Measurements from ENCODE around the gene MTHFD1L.
A peak's percentile ranks its signal among the peaks of the same experiment; 100 is the strongest.
"Not testable (repeated sequence)": the region's sequence is repeated elsewhere in the genome, so short reads cannot be mapped to it uniquely, and the experiment has no call there.

Gene MTHFD1L

GRCh38 chr6:151075527-151075926 lies 210.0 kb downstream of the MTHFD1L start:
- DNase-seq = no peak

GRCh38 chr6:151075930-151076555 lies 210.5 kb downstream of the MTHFD1L start:
- no peak for DNase-seq

DNA sequence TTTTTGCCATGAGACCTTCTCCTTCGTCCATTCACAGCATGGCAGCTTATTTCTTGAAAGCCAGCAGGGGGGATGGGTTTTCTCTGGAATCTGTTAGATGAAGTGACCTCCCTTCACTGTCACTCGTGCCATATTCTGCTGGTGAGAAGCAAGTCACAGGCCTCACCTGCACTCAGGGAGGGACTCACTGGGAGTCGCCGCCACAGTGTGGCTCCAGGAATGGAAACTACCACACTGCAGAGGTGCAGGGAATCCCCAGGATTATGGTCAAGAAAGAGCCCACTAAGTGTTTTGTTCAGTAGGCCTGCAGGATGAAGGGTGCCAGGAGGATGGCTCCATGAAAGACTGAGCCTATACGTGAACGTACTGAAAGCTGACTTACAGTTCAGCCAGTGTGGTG lies 213.2 kb downstream of the MTHFD1L start:
- DNase-seq = no peak

DNA sequence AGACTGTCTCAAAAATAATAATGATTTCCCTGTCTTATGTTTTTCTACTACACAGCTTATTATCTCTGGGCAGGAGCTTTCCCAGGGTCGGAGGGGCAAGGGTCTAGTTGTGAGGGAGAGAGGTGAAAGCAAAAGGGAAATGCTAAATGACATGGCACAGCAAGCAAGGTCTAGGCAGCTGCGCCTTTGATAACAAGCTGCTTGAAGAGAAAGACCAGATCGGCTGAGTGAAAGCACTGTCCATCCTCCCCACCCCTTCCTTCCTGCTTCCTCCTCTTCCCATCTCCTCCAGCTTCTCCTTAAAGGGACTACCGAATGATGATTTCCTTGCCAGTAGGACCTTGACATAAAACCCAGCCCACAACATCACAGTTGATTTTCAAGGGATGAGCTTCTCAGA lies 216.2 kb downstream of the MTHFD1L start:
- no peak for DNase-seq

DNA sequence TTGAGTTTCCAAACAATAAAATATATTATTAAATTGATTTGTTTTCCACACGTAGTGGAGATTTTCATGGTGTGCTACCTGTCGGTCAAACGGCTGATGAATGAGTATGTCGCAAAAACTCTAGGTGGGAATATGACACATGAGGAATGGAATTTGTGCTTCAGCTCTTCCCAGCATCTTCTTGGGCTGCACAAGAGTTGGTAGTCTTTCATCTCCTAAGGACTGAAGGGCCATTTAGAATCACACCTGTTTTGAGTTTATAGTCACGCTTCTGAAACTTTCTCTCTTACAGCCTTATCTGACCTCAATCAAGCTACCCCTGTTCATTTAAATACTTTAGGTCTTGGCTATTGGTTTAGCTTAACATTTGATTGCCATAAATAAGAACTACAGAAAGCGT lies 216.6 kb downstream of the MTHFD1L start:
- DNase-seq = no peak

- DNase-seq = no peak
Observed at GRCh38 chr6:151084275-151084674, 218.8 kb downstream of the MTHFD1L start.

DNA sequence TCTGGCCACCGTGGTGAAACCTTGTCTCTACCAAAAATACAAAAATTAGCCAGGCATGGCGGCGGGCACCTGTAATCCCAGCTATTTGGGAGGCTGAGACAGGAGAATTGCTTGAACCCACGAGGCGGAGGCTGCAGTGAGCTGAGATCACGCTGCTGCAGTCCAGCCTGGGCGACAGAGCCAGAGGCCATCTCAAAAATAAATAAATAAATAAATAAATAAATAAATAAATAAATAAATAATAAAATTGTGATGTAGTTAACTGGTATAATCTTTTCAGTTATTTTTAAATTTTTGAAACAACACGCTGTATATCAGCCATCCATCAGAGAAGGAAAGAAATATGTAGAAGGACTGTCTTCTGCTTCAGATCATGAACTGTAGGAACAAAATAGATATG lies 221.6 kb downstream of the MTHFD1L start:
- not testable (repeated sequence) for DNase-seq

DNA sequence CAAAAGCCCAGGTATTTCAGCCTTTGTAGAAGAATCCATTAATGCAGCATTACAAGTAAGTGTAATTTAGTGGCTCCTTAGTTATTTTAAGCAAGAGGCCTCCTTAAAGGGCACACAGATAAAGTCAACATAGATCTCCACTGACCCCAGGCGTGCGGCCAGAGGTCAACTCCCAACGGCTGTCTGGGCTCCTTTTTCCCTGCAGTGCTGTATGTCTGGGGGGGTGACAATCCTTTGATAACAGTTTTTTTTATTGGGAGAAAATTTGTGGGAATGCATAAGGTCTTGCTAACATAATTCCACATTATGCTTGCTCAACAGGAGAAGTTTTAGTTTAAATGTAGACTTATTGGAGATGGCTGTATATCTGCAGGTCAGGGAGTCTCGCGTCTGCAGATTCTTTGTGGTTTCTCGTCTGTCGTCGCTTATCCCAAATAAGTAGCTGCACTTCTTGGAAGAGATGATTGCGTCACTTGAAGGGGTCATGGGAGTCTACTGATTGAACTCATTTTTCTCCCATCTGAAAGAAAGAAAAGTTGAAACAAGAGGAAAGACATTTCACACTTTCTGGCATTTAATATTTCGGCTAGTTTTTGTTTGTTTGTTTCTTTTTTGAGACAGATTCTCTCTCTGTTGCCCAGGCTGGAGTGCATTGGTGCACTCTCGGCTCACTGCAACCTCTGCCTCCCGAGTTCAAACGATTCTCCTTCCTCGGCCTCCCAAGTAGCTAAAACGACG lies 222.5 kb downstream of the MTHFD1L start:
- no peak for DNase-seq

DNA sequence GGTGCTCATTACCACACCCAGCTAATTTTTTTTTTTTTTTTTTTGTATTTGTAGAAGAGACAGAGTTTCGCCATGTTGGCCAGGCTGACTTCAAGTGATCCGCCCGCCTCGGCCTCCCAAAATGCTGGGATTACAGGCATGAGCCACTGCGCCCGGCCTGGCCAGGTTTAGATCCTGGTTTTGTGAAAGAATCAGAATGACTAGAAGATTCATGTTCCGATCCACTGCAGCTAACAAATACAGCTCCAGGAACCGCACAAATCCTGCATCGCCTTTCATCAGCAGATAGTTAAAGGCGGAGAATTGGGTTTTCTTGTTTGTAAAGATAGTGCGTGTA lies 223.1 kb downstream of the MTHFD1L start:
- no peak for DNase-seq

DNA sequence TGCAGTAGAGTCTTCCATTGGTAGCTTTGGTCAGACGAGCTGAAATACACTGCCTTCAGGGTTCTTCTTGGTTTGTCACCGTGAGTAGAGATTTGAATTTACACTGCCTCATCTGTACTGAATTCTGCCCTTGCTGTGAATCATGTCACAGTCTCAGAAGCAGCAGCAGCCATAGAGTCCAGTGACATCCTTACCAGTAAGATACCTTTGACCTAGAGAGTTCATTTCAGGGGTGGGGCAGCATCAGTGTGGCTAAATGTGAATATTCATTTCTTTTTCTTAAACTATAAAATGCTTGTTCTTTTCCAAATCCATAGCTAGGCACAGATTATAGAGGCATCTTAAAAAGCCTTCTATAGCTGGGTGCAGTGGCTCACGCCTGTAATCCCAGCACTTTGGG lies 223.5 kb downstream of the MTHFD1L start:
- DNase-seq = no peak

DNA sequence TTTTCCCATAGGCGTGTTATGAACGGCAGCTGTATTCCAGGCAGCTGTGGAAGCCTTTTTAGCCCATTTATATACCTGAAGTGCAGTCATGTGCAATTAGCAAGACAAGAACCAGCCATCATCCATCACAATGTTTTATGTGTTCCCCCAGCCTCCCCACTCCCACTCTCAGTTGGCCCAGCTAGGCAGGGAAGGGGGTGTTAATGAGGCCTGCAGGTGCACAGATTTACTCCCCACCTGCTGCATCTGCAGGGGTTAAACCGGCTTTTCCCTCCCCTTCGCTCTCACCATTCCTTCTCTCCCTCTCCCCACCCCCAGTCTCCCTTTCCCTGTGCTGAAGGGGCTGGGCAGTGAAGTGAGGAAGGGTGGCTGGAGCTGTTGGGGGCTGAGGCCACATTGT lies 224.5 kb downstream of the MTHFD1L start:
- DNase-seq = no peak

GRCh38 chr6:151091571-151091970 lies 226.1 kb downstream of the MTHFD1L start:
- no peak for DNase-seq

DNA sequence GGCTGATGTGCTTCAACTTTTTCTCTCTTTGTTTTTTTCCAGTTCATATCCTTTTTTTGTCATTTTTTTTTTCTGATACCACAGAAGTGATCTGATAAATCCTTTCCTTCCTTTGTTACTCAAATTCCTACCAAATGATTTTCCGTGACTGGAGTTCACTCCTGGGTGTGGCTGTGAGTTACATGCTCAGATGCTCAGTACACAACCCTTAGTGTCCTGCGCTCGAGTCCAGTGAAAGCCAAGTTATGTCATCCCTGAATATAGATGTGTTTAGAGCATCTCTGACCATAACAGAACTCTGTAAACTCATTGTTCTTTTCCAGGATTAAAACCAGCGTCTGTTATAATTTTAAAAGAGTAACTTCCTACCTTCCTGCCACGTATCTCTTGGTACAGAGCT lies 227.1 kb downstream of the MTHFD1L start:
- no peak for DNase-seq

DNA sequence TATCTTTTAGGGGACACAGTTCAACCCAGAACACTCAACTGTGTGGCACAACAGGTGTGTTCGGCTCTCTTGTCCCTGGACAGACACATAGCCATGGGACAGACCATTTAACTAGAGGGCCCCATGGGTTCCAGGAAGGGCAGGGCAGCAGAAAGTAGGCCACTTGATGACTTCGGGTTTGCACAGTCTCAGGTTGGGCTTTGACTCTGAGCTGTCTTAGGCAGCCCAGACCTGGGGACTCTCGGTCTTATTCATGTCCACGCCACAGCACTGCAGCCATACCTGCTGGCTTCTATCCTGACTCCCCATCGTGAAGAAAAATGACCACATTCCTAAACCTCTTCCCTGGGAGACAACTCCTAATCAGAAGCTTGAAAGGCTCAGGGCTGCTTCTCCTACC lies 228.2 kb downstream of the MTHFD1L start:
- DNase-seq = no peak

GRCh38 chr6:151095538-151096254 lies 230.2 kb downstream of the MTHFD1L start:
- no peak for DNase-seq

- no peak for DNase-seq
Observed at GRCh38 chr6:151096255-151096612, 230.7 kb downstream of the MTHFD1L start.

DNA sequence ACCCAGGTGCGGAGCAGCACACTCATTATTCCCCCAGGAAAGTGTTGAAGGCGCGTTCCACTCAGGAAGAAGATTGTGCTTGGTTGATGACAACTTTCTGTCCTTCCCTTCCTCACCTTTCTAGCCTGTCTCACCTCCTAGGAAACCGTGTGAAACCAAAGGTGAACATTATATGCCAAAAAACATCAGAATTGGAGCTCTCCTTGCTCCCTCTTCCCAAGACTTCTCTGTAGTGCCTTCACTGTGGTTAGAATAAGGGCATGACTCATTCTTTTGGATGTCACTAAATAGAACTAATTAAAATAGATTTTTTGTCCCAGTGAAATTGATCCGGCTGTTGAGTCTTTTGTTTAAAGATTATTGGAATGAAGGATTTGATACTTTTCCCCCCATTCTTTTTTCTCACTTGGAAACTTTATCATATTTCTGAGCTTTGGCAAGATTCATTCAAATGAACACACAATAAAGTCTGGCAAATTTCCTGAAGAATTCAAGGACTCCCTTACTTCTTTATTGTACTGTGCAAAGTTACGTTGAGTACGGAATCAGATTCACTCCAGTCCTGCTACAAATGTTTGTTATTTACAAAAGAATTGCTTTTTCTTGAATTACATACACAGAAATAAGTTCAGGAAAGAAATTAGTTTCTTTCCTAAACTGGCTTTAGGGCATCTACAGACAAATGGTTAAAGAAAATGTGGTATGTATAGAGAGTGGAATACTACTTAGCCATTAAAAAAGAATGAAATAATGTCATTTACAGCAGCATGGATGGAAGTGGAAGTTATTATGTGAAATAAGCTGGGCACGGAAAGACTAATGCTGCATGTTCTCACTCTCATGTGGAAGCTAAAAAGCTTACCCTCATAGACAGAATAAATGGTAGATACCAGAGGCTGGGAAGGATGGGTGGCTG lies 231.4 kb downstream of the MTHFD1L start:
- DNase-seq = no peak

GRCh38 chr6:151098166-151098565 lies 232.7 kb downstream of the MTHFD1L start:
- DNase-seq = peak; percentile 3

DNA sequence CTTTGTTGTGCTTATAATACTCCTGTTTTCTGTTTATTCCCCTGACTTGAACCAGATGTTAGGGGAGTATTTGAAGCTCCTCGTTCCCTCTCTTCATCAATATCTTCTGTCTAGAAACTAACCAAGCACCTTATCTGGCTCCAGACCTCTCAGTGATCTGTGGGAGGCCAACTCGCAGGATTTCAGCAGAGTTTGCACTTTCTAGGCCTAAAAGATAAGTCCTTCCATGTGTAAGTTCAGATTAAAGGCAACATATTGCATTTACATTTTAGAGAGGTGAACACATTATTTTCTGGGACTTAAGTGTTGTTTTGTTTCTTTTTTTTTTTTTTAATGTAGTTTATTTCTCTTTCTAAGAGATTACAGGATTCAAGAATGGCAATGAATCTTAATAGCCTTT lies 234.8 kb downstream of the MTHFD1L start:
- DNase-seq = no peak

DNA sequence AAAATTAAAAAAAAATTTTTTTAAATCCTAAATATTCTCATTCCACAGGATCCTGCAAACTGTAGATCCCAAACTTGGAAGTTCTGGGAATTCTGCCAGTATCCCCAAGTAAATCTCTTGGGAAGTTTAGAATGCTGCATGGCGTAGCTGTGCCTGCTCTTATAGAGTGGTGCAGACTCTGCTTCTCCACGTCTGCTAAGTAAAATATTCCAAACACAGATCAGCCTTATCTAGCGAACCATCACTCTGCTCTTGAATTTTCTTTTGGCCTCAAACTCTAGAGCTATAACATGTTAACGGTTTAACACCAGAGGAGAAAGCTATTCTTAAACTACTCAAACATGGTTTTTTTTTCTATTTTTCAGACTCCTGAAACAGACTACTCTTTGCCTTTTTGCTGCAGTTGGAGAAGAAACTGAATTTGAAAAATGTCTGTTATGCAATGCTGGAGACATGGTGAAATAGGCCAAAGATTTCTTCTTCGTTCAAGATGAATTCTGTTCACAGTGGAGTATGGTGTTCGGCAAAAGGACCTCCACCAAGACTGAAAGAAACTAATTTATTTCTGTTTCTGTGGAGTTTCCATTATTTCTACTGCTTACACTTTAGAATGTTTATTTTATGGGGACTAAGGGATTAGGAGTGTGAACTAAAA lies 235.8 kb downstream of the MTHFD1L start:
- no peak for DNase-seq

GRCh38 chr6:151101816-151102694 lies 236.6 kb downstream of the MTHFD1L start:
- no peak for DNase-seq

DNA sequence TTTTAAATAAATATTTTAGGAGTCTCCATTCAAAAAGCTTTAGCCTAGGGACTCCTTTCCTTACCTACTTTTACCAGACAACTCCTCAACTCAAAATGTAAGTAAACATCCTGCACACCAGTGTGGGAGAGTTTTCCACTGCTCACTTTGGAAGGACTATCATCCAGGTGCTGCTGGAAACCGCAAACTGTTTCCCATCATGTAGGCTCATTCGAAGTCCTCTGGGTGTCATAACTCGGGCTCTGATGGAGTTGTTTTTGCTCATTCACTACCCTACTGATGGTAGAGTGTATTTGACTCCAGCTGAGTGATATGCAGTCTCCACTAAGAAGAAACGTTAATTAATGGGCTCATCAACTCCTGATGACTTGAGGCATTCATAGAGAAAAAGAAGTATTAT lies 237.8 kb downstream of the MTHFD1L start:
- no peak for DNase-seq
